K562 (cell line): ENCODE results near the gene LRRC4. TPM values are rescaled to one million over a fixed set of nuclear protein-coding genes. Genes with fewer than 3 reads are reported as not detected.

Experiments
- ATAC-seq: fragments of 200-7000 bp; cut with Tn5 transposase; 3 replicates; pipeline ENCODE4 v1.9.1; 2020; ENCODE audit warnings: moderate library complexity
- BruUV-seq: library from RNA; stranded (reverse); fragments of 400-500 nt; replicated peaks from 2 replicates; lab custom pipeline; 2021; lab: Mats Ljungman, UMichigan
- CTCF ChIA-PET: fragments of 300-600 bp; formaldehyde crosslinking; extraction: SDS; loops from one replicate; lab custom pipeline; 2021; ENCODE audit warnings: low intra/inter-chr PET ratio; lab: Yijun Ruan, JAX
- POLR2A ChIA-PET: fragments of 300-600, 350-650 bp; sonication (Branson Sonifier 250); formaldehyde crosslinking; extraction: SDS; loops from one replicate; lab custom pipeline; 2021; ENCODE audit warnings: antibody characterized with exemption, inconsistent platforms; lab: Yijun Ruan, JAX
- DNase-seq, 4 experiments: peaks; one replicate each; pipeline versions ENCODE4 v3.0.0 to v3.0.0-alpha.2; 2011 to 2018; ENCODE audit warnings: low spot score in 3 of 4, mixed read lengths in 3 of 4; ENCODE audit errors: extremely low read depth in 1 of 4
- FAIRE-seq: peaks from 2 replicates; lab custom pipeline; 2011; peaks lifted over from hg19 to GRCh38; lab: Jason Lieb, UNC
- H2AFZ ChIP-seq: 2 replicates; pipeline ENCODE4 v1.6.0; 2011; ENCODE audit warnings: low read depth, low read length, control low read depth, inconsistent platforms
- H3K27ac ChIP-seq: fragments of 200-600 bp; 3 replicates; pipeline ENCODE4 v1.8.0; 2011; ENCODE audit warnings: low read depth, mild to moderate bottlenecking, control low read depth, inconsistent platforms, low read length, moderate library complexity, mixed read lengths; ENCODE audit errors: extremely low read depth
- H3K27me3 ChIP-seq, 2 experiments: fragments of 300-600 bp in 1 of 2; 2 replicates in 1 of 2; 3 replicates in 1 of 2; pipeline versions ENCODE4 v1.6.0 to v1.8.0; 2011; ENCODE audit warnings: inconsistent platforms in 2 of 2, low read length in 2 of 2, mild to moderate bottlenecking in 1 of 2, mixed read lengths in 1 of 2, moderate library complexity in 1 of 2; ENCODE audit not compliant: control insufficient read depth in 2 of 2, insufficient read depth in 2 of 2
- H3K36me3 ChIP-seq: fragments of 300-600 bp; 3 replicates; pipeline ENCODE4 v1.8.0; 2011; ENCODE audit warnings: mild to moderate bottlenecking, low read length, inconsistent platforms; ENCODE audit not compliant: control insufficient read depth, insufficient read depth
- H3K4me1 ChIP-seq, 2 experiments: fragments of 200-600 bp in 1 of 2; replicated peaks in 1 of 2; 2 replicates in 1 of 2; 3 replicates in 1 of 2; pipeline versions ENCODE4 v1.5.1 to v1.8.0; 2011; ENCODE audit warnings: inconsistent platforms in 2 of 2, low read length in 2 of 2, mild to moderate bottlenecking in 1 of 2, mixed read lengths in 1 of 2, moderate library complexity in 1 of 2; ENCODE audit not compliant: control insufficient read depth in 2 of 2, insufficient read depth in 2 of 2
- H3K4me2 ChIP-seq: 2 replicates; pipeline ENCODE4 v1.6.1; 2011; ENCODE audit warnings: low read length, control low read depth, inconsistent platforms, mixed read lengths; ENCODE audit not compliant: insufficient read depth
- H3K4me3 ChIP-seq: fragments of 200-600 bp; sonication (generic), shearing (Covaris generic); 2 replicates; pipeline ENCODE4 v1.5.1; 2016; ENCODE audit warnings: control low read depth, inconsistent platforms
- H3K79me2 ChIP-seq: fragments of 200-600 bp; 3 replicates; pipeline ENCODE4 v1.8.0; 2011; ENCODE audit warnings: low read length, inconsistent platforms; ENCODE audit not compliant: control insufficient read depth, insufficient read depth
- H3K9ac ChIP-seq, 2 experiments: 2 replicates each; pipeline versions ENCODE4 v1.6.0 to v1.6.1; 2011; ENCODE audit warnings: low read depth in 2 of 2, low read length in 2 of 2, control low read depth in 1 of 2, inconsistent platforms in 1 of 2, mild to moderate bottlenecking in 1 of 2, mixed read lengths in 1 of 2; ENCODE audit not compliant: insufficient read depth in 1 of 2
- H3K9me1 ChIP-seq: one replicate; pipeline ENCODE4 v1.6.0; 2011; ENCODE audit warnings: inconsistent platforms, mild to moderate bottlenecking, low read length, moderate library complexity; ENCODE audit not compliant: control insufficient read depth, insufficient read depth
- H3K9me3 ChIP-seq: replicated peaks from 2 replicates; pipeline ENCODE4 v1.5.1; 2011; ENCODE audit warnings: low read depth, low read length, inconsistent platforms; ENCODE audit not compliant: control insufficient read depth, insufficient read depth
- H4K20me1 ChIP-seq: replicated peaks from 2 replicates; pipeline ENCODE4 v1.6.1; 2011; ENCODE audit warnings: low read length, inconsistent platforms, mixed read lengths; ENCODE audit not compliant: control insufficient read depth, insufficient read depth
- BRD9 ChIP-seq: fragments of 450-650 bp; IDR thresholded peaks from 2 replicates; pipeline ENCODE4 v1.6.1; 2018; ENCODE audit warnings: low read depth; ENCODE audit not compliant: partially characterized antibody
- FOXM1 ChIP-seq, 2 experiments: fragments of 450-650 bp in 1 of 2; sonication (generic) in 1 of 2; formaldehyde crosslinking in 1 of 2; IDR thresholded peaks; 2 replicates each; pipeline versions ENCODE4 v1.6.1 to v1.9.0; 2017 to 2022; ENCODE audit warnings: low read depth in 2 of 2, mild to moderate bottlenecking in 2 of 2, missing genetic modification reagents in 1 of 2, moderate library complexity in 1 of 2
- GATA2 ChIP-seq: sonication (generic); formaldehyde crosslinking; IDR thresholded peaks from 2 replicates; pipeline ENCODE4 v1.4.0; 2020; ENCODE audit warnings: mild to moderate bottlenecking, missing genetic modification reagents
- HDAC3 ChIP-seq: fragments of 450-650 bp; IDR thresholded peaks from 2 replicates; pipeline ENCODE4 v1.6.1; 2018; ENCODE audit warnings: borderline replicate concordance, mild to moderate bottlenecking, moderate library complexity; ENCODE audit not compliant: partially characterized antibody
- JUN ChIP-seq, 2 experiments: sonication (generic) in 1 of 2; formaldehyde crosslinking in 1 of 2; IDR thresholded peaks; 2 replicates each; pipeline versions ENCODE4 v1.6.1 to v1.8.0; 2012 to 2022; ENCODE audit warnings: borderline replicate concordance in 2 of 2, mild to moderate bottlenecking in 2 of 2, improper control_type of control experiment in 1 of 2, low read depth in 1 of 2, low read length in 1 of 2, missing genetic modification reagents in 1 of 2
- MECOM ChIP-seq: fragments of 250-450 bp; sonication (Bioruptor Pico); IDR thresholded peaks from 2 replicates; pipeline ENCODE4 v1.8.0; 2022; ENCODE audit warnings: inconsistent platforms
- PPARD ChIP-seq: fragments of 250-450 bp; sonication (Bioruptor Pico); IDR thresholded peaks from 2 replicates; pipeline ENCODE4 v1.8.0; 2022; ENCODE audit warnings: inconsistent platforms, mild to moderate bottlenecking, moderate library complexity
- RBM39 ChIP-seq: fragments of 200-400 bp; formaldehyde crosslinking; optimal IDR thresholded peaks from 2 replicates; pipeline ENCODE3; 2018; ENCODE audit warnings: low read depth, low read length
- SAFB ChIP-seq: fragments of 200-400 bp; formaldehyde crosslinking; IDR thresholded peaks from 2 replicates; pipeline ENCODE4 v1.6.1; 2017; ENCODE audit warnings: low read depth, low read length, borderline replicate concordance
- TFE3 ChIP-seq: fragments of 450-650 bp; formaldehyde crosslinking; IDR thresholded peaks from 2 replicates; pipeline ENCODE4 v1.4.0; 2020; ENCODE audit warnings: mild to moderate bottlenecking, mixed read lengths
- TRIM25 ChIP-seq: fragments of 450-650 bp; IDR thresholded peaks from 2 replicates; pipeline ENCODE4 v1.7.0; 2016; ENCODE audit warnings: borderline replicate concordance
- ZFPM2 ChIP-seq: fragments of 250-450 bp; sonication (Bioruptor Pico); IDR thresholded peaks from 2 replicates; pipeline ENCODE4 v1.5.1; 2022; ENCODE audit warnings: mild to moderate bottlenecking
- ZNF41 ChIP-seq: fragments of 250-450 bp; sonication (Bioruptor Pico); conservative IDR thresholded peaks from 2 replicates; pipeline ENCODE4 v1.4.0; 2020; ENCODE audit warnings: mild to moderate bottlenecking
- ZNF740 ChIP-seq, 3 experiments: fragments of 200-800 bp in 1 of 3; sonication (Bioruptor generic) in 1 of 3; sonication (generic) in 1 of 3; formaldehyde crosslinking in 1 of 3; IDR thresholded peaks; 2 replicates each; pipeline versions ENCODE4 v1.6.1 to v1.8.0; 2016 to 2022; ENCODE audit warnings: mild to moderate bottlenecking in 2 of 3, missing compliant biosample characterization in 2 of 3, missing genetic modification characterization in 2 of 3, missing genetic modification reagents in 1 of 3
- ZNF76 ChIP-seq: fragments of 250-450 bp; sonication (Bioruptor Pico); IDR thresholded peaks from 2 replicates; pipeline ENCODE4 v1.4.0; 2020; ENCODE audit warnings: mild to moderate bottlenecking, moderate library complexity, borderline replicate concordance
- WGBS: fragments of 100-300 bp; shearing (Covaris generic); methylation state at CpG from one replicate; pipeline ENCODE4 v1.1.6; 2016; ENCODE audit warnings: low coverage, mixed read lengths; ENCODE audit not compliant: insufficient coverage; ENCODE audit errors: missing lambda C conversion rate; 5-methylcytosine and 5-hydroxymethylcytosine counted together
- in situ Hi-C: fragments of 300-500 bp; cut with MboI; formaldehyde crosslinking; loops from 4 replicates; pipeline ENCODE4 v1.15.0; 2018; ENCODE audit warnings: inconsistent platforms, mixed read lengths
- intact Hi-C: fragments of 100-400 bp; cut with micrococcal nuclease; formaldehyde crosslinking; loops from 2 replicates; pipeline ENCODE4 v1.14.2; 2022
- polyA plus RNA-seq, 8 experiments: library from polyadenylated mRNA; depleted of rRNA in 4 of 8; stranded (reverse) in 5 of 8; unstranded in 3 of 8; fragments of >200 nt; fragmentation: Nextera tagmentation in 2 of 8; fragmentation: Illumina TruSeq in 1 of 8; extraction: Ambion mirVana in 2 of 8; extraction: Trizol in 1 of 8; gene quantifications; 2 replicates each; pipeline versions ENCODE4 v1.2.1 to v1.2.3, GENCODE V29; 2011 to 2014; ENCODE audit warnings: inconsistent platforms in 1 of 8, missing spikeins in 1 of 8
- total RNA-seq, 7 experiments: library from RNA; depleted of rRNA in 6 of 7; stranded (reverse); fragments of >200 nt in 6 of 7; fragmentation: Illumina TruSeq in 2 of 7; extraction: Trizol in 2 of 7; gene quantifications; 2 replicates each; pipeline versions ENCODE4 v1.2.1 to v1.2.3, GENCODE V29; 2011 to 2021; ENCODE audit warnings: low replicate concordance in 1 of 7

Gene LRRC4
- total and polyA plus RNA-seq, 9 of the 15 experiments (the other 6 are each of a cell fraction or from before 2014, with no cell fraction given) = 0.04 to 0.11 TPM; not detected in 7

GRCh38 chr7:128075242-128076095 is 44.2 kb upstream of the LRRC4 start:
- intact Hi-C loops (loop anchor here (1.0 kb wide), 1 partner anchor 12 kb away; no protein-coding TSS in a partner anchor), in situ Hi-C loops (no loop called here)
- FAIRE-seq (no peak), ATAC-seq (no peak), DNase-seq (no peak)
- no peak overlapping the region for H3K27ac ChIP-seq
- ChIA-PET CTCF (interaction anchor here (0.6 kb wide), 1 partner anchor 1141 kb away, joined by 4 read pairs; no protein-coding TSS in a partner anchor), POLR2A (interaction anchor here (0.7 to 1.4 kb wide), 4 partner anchors 10 to 36 kb away, joined by 3 to 7 read pairs (median 4); no protein-coding TSS in a partner anchor)
- WGBS = 84% methylated on average over 12 of the region's 12 CpGs
- no peaks in the 10 kb centered on the region for H3K27me3 ChIP-seq
- H3K4me3 ChIP-seq = no peak overlapping the region
- no peak overlapping the region for H3K4me2 ChIP-seq
- H3K4me1 ChIP-seq = peaks cover 0 to 10% of the 10 kb centered on the region in 2 experiments; a peak in 2 of 5 replicates
- H2AFZ ChIP-seq = no peak overlapping the region
- peaks cover 14% of the 10 kb centered on the region for H4K20me1 ChIP-seq
- BruUV-seq = no TSS peak
- no peak overlapping the region for H3K9ac ChIP-seq
- peaks cover 78% of the 10 kb centered on the region for H3K36me3 ChIP-seq
- no peaks in the 10 kb centered on the region for H3K9me3 ChIP-seq
- no peaks in the 10 kb centered on the region for H3K9me1 ChIP-seq
- H3K79me2 ChIP-seq = no peaks in the 10 kb centered on the region
- TF ChIP-seq ZFPM2 (no peak), PPARD (CRISPR knock-in tag) (no peak), RBM39 (no peak), BRD9 (no peak), ZNF740 (CRISPR knock-in tag; IDR thresholded peaks at IDR 0.05) (no peak), ZNF740 (tag; IDR thresholded peaks at IDR 0.05) (no peak), JUN (IDR thresholded peaks at IDR 0.05; ENCODE audit: borderline replicate concordance, low read depth, low read length) (no peak), JUN (CRISPR knock-in tag; IDR thresholded peaks at IDR 0.05; ENCODE audit: borderline replicate concordance) (no peak), ZNF41 (CRISPR knock-in tag) (no peak), FOXM1 (IDR thresholded peaks at IDR 0.05; ENCODE audit: low read depth) (no peak), FOXM1 (CRISPR knock-in tag; IDR thresholded peaks at IDR 0.05; ENCODE audit: low read depth) (no peak), GATA2 (CRISPR knock-in tag) (no peak), MECOM (no peak), SAFB (no peak), TFE3 (CRISPR knock-in tag) (no peak), HDAC3 (no peak), ZNF76 (CRISPR knock-in tag) (no peak), TRIM25 (no peak)
